OCI-LY7 (cell line): ENCODE results near the gene CPNE9. TPM values are rescaled to one million over a fixed set of nuclear protein-coding genes. Genes with fewer than 3 reads are reported as not detected.

Source experiments
- BruUV-seq: library from RNA; stranded (reverse); fragments of 400-500 nt; replicated peaks from 2 replicates; lab custom pipeline; 2021; lab: Mats Ljungman, UMichigan
- CTCF ChIA-PET: fragments of 300-600 bp; sonication (Branson Sonifier 250); formaldehyde crosslinking; loops from one replicate; lab custom pipeline; 2022; ENCODE audit warnings: antibody characterized with exemption; ENCODE audit not compliant: unreplicated experiment; lab: Charles Lee
- POLR2A ChIA-PET: fragments of 300-600 bp; sonication (Branson Sonifier 250); formaldehyde crosslinking; loops from one replicate; lab custom pipeline; 2022; ENCODE audit warnings: antibody characterized with exemption; lab: Charles Lee
- DNase-seq: peaks from one replicate; pipeline ENCODE4 v3.0.0-alpha.2; 2015; ENCODE audit warnings: low spot score
- H2AFZ ChIP-seq: fragments of 200-600 bp; sonication (generic), shearing (Covaris generic); 2 replicates; pipeline ENCODE4 v1.6.1; 2014; ENCODE audit warnings: mild to moderate bottlenecking, antibody characterized with exemption, low read length, moderate library complexity
- H3K27ac ChIP-seq: fragments of 200-600 bp; sonication (generic); 2 replicates; pipeline ENCODE4 v1.5.1; 2014; ENCODE audit warnings: mixed run types, low read depth, mild to moderate bottlenecking, moderate library complexity, low read length, inconsistent platforms; ENCODE audit not compliant: poor library complexity, severe bottlenecking
- H3K36me3 ChIP-seq: fragments of 200-600 bp; sonication (generic); 2 replicates; pipeline ENCODE4 v1.6.1; 2014; ENCODE audit warnings: mild to moderate bottlenecking, antibody characterized with exemption, low read length, moderate library complexity, mixed read lengths; ENCODE audit not compliant: insufficient read depth
- H3K4me1 ChIP-seq: fragments of 200-600 bp; sonication (generic); 2 replicates; pipeline ENCODE4 v1.5.1; 2014; ENCODE audit warnings: mild to moderate bottlenecking, low read length; ENCODE audit not compliant: insufficient read depth, poor library complexity, severe bottlenecking
- H3K4me2 ChIP-seq: fragments of 200-600 bp; sonication (generic); 2 replicates; pipeline ENCODE4 v1.6.1; 2014; ENCODE audit warnings: mild to moderate bottlenecking, low read length
- H3K4me3 ChIP-seq: fragments of 200-600 bp; sonication (generic); 2 replicates; pipeline ENCODE4 v1.5.1; 2014; ENCODE audit warnings: mild to moderate bottlenecking, low read depth, low read length; ENCODE audit not compliant: poor library complexity, severe bottlenecking
- H3K79me2 ChIP-seq: fragments of 200-600 bp; sonication (generic); 2 replicates; pipeline ENCODE4 v1.6.1; 2016; ENCODE audit warnings: low read depth, mild to moderate bottlenecking, low read length, moderate library complexity, mixed read lengths; ENCODE audit not compliant: insufficient read depth
- H3K9me2 ChIP-seq: fragments of 200-600 bp; sonication (generic); 2 replicates; pipeline ENCODE4 v1.6.1; 2016; ENCODE audit warnings: mild to moderate bottlenecking, low read length, mixed read lengths; ENCODE audit not compliant: insufficient read depth
- H3K9me3 ChIP-seq: fragments of 200-600 bp; sonication (generic); 2 replicates; pipeline ENCODE4 v1.6.1; 2014; ENCODE audit warnings: mild to moderate bottlenecking, mixed run types, low read length, mixed read lengths
- H4K20me1 ChIP-seq: fragments of 200-600 bp; sonication (generic); 2 replicates; pipeline ENCODE4 v1.6.1; 2014; ENCODE audit warnings: mild to moderate bottlenecking, antibody characterized with exemption, low read length, moderate library complexity, mixed read lengths; ENCODE audit not compliant: insufficient read depth
- CTCF ChIP-seq: fragments of 200-600 bp; sonication (generic); conservative IDR thresholded peaks from 2 replicates; pipeline ENCODE4 v1.5.1; 2014; ENCODE audit warnings: mild to moderate bottlenecking, antibody characterized with exemption, low read length, moderate library complexity, mixed read lengths
- EZH2phosphoT487 ChIP-seq: fragments of 200-600 bp; sonication (generic); IDR thresholded peaks from 2 replicates; pipeline ENCODE4 v1.6.1; 2018; ENCODE audit warnings: low read depth, borderline replicate concordance, mild to moderate bottlenecking, mixed run types, antibody characterized with exemption, low read length, moderate library complexity, mixed read lengths
- intact Hi-C: fragments of 100-400 bp; cut with micrococcal nuclease; formaldehyde crosslinking; loops from one replicate; pipeline ENCODE4 v1.10.0; 2022; ENCODE audit not compliant: unreplicated experiment
- total RNA-seq, 2 experiments: library from RNA; depleted of rRNA in 1 of 2; stranded (reverse); fragments of >200 nt in 1 of 2; shearing (Covaris generic) in 1 of 2; gene quantifications; 2 replicates each; pipeline ENCODE4 v1.2.3, GENCODE V29; 2014 to 2022

The CPNE9 gene
- total RNA-seq, 2 experiments from 2014 or later, result not detected

DNA sequence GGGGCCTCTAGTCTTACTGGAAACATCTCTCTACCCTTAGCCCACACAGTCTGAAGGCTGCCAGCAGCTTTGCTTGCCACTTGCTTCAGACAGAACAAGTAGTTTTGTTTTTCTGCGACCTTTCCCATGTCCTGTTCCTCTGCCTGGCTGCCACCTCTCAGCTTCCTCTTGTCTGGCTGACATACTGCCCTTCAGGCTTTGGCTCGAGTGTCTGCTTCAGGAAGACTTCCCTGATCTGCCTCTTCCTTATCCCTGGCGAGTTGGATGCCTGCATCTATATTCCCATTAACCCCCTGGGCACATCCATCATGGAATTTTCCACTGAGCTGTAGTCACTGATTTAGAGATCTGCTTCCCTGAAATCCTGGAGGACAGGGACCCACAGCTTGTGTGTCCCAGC is 25.1 kb upstream of the CPNE9 start:
- Histone ChIP-seq H4K20me1 (no peaks in the 10 kb centered on the region), H3K79me2 (no peaks in the 10 kb centered on the region), H3K36me3 (peaks cover 88% of the 10 kb centered on the region), H2AFZ (no peak overlapping the region), H3K4me2 (no peak overlapping the region), H3K9me2 (no peaks in the 10 kb centered on the region), H3K9me3 (no peaks in the 10 kb centered on the region), H3K4me3 (no peak overlapping the region), H3K27ac (no peak overlapping the region), H3K4me1 (no peaks in the 10 kb centered on the region)
- no peak for TF ChIP-seq EZH2phosphoT487
- TF ChIP-seq CTCF, result no peak
- intact Hi-C loops, result no loop called here
- no TSS peak for BruUV-seq
- ChIA-PET CTCF (no interaction called here), POLR2A (no interaction called here)
- DNase-seq, result no peak

DNA sequence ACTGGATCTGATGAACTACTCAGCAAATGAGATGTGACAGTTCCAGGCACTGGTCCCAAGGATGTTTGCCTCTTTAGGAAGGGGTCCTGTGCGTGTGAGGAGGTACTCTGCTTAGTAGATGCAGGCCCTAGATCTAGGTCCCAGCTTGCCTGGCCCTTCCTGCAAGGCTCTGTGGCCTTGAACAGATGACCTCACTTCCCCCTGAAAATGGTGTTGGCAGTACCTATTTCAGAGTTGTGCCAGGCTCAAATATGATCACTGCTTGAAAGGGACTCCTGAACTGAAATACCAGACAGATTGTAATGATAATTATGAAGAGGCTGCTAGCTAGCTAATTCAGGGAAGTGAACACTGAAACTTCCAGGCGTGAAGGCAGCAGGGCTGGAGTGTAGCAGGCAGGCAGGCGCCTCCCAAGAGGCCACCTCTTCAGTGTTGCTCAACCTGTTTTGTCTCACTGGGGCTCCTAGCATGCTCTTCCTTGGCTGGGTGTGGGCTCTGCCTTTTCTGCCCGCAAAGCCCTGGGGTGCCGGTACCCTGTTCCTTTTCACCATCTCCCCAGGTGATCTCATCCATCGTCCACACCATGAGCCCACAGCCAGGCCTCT is 24.1 kb upstream of the CPNE9 start:
- intact Hi-C loops, result no loop called here
- no peaks in the 10 kb centered on the region for H4K20me1 ChIP-seq
- no peak overlapping the region for H3K4me3 ChIP-seq
- no peaks in the 10 kb centered on the region for H3K4me1 ChIP-seq
- TF ChIP-seq EZH2phosphoT487 (no peak), CTCF (no peak)
- H3K36me3 ChIP-seq, result peaks cover 88% of the 10 kb centered on the region
- ChIA-PET CTCF (no interaction called here), POLR2A (no interaction called here)
- no peaks in the 10 kb centered on the region for H3K9me3 ChIP-seq
- H3K4me2 ChIP-seq, result no peak overlapping the region
- no peak for DNase-seq
- no peak overlapping the region for H2AFZ ChIP-seq
- H3K9me2 ChIP-seq, result no peaks in the 10 kb centered on the region
- H3K27ac ChIP-seq, result no peak overlapping the region
- BruUV-seq, result no TSS peak
- no peaks in the 10 kb centered on the region for H3K79me2 ChIP-seq

DNA sequence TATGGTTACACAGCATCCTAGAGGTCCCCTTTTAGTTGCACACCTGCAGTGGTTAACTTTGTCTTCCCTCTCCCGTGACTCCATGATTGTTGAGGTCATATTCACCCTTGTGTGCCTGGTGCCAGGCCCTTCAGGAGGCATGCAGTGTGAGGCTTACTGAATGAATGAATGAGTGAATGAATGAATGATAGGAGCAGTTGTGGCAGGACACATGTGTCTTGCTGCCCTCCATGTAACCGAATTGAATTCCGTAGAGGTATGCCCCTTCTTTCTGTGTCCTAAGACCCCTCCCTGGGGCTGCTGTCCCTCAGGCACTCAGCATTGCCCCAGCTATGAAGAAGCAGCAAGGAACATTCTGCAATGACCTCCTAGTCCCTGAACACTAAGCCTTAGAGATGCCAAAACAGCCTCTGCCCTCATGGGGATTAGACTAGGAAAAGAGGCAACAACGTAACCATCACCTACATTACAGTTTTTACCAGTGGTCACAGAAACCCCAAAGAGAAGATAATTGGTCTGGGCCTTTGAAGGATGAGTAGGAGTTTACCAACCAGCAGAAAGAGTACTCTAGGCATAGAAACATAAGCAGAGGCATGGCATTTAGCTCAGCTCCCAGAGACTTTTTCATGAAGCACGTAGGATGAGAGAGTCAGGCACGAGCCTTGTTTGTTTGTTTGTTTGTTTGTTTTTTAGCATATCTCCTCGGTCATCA is 22.5 kb upstream of the CPNE9 start:
- Histone ChIP-seq H3K9me2 (no peaks in the 10 kb centered on the region), H3K36me3 (peaks cover 89% of the 10 kb centered on the region), H2AFZ (no peak overlapping the region), H3K4me3 (no peak overlapping the region), H3K4me1 (no peaks in the 10 kb centered on the region), H3K4me2 (no peak overlapping the region), H3K9me3 (no peaks in the 10 kb centered on the region), H3K27ac (no peak overlapping the region), H3K79me2 (no peaks in the 10 kb centered on the region), H4K20me1 (no peaks in the 10 kb centered on the region)
- BruUV-seq, result no TSS peak
- POLR2A ChIA-PET, result interaction anchor here (0.6 kb wide), 2 partner anchors 26 to 71 kb away, joined by 3 to 5 read pairs; no protein-coding TSS in a partner anchor
- DNase-seq, result no peak
- TF ChIP-seq EZH2phosphoT487 (no peak), CTCF (no peak)
- intact Hi-C loops, result no loop called here
- CTCF ChIA-PET, result no interaction called here
